HG02970 (cell line): ENCODE data around the gene ECSIT.
"Not testable (repeated sequence)": the region's sequence is repeated elsewhere in the genome, so short reads cannot be mapped to it uniquely, and the experiment has no call there.

Source experiments
- ATAC-seq: cut with Tn5 transposase; IDR thresholded peaks from one replicate; pipeline ENCODE4 v1.9.1; 2021; ENCODE audit warnings: mild to moderate bottlenecking, moderate library complexity, moderate number of reproducible peaks; ENCODE audit not compliant: unreplicated experiment, low FRiP score

The ECSIT gene

GRCh38 chr19:11479898-11480714, 48.8 kb downstream of the ECSIT start:
- ATAC-seq, result no peak

- no peak for ATAC-seq
These were observed 49.6 kb downstream of the ECSIT start for GRCh38 chr19:11479090-11479897.

GRCh38 chr19:11478167-11479089, 50.5 kb downstream of the ECSIT start:
- no peak for ATAC-seq

GRCh38 chr19:11475861-11476260, 53.1 kb downstream of the ECSIT start:
- no peak for ATAC-seq

GRCh38 chr19:11475343-11475742, 53.6 kb downstream of the ECSIT start:
- not testable (repeated sequence) for ATAC-seq

- ATAC-seq, result no peak
These were observed 55.2 kb downstream of the ECSIT start for GRCh38 chr19:11473725-11474124.

- not testable (repeated sequence) for ATAC-seq
These were observed 60.6 kb downstream of the ECSIT start for GRCh38 chr19:11468266-11468845.

GRCh38 chr19:11465600-11465999, 63.3 kb downstream of the ECSIT start:
- no peak for ATAC-seq

GRCh38 chr19:11464333-11465265, 64.3 kb downstream of the ECSIT start:
- no peak for ATAC-seq

- ATAC-seq, result no peak
These were observed 65.5 kb downstream of the ECSIT start for GRCh38 chr19:11463391-11463790.

GRCh38 chr19:11461453-11461852, 67.5 kb downstream of the ECSIT start:
- no peak for ATAC-seq

- ATAC-seq, result no peak
These were observed 68.7 kb downstream of the ECSIT start for GRCh38 chr19:11460207-11460606.

GRCh38 chr19:11458912-11459311, 70.0 kb downstream of the ECSIT start:
- ATAC-seq, result not testable (repeated sequence)

- no peak for ATAC-seq
These were observed 70.6 kb downstream of the ECSIT start for GRCh38 chr19:11458236-11458900.

GRCh38 chr19:11457831-11458230, 71.1 kb downstream of the ECSIT start:
- ATAC-seq, result no peak

GRCh38 chr19:11457115-11457514, 71.8 kb downstream of the ECSIT start:
- ATAC-seq, result no peak

- ATAC-seq, result no peak
These were observed 72.3 kb downstream of the ECSIT start for GRCh38 chr19:11456659-11457058.
